HG03108 (cell line): ENCODE data around the gene TFEB.

ENCODE experiments used
- ATAC-seq: cut with Tn5 transposase; IDR thresholded peaks from one replicate; pipeline ENCODE4 v1.9.1; 2021; ENCODE audit warnings: moderate library complexity; ENCODE audit not compliant: unreplicated experiment

Gene TFEB

DNA sequence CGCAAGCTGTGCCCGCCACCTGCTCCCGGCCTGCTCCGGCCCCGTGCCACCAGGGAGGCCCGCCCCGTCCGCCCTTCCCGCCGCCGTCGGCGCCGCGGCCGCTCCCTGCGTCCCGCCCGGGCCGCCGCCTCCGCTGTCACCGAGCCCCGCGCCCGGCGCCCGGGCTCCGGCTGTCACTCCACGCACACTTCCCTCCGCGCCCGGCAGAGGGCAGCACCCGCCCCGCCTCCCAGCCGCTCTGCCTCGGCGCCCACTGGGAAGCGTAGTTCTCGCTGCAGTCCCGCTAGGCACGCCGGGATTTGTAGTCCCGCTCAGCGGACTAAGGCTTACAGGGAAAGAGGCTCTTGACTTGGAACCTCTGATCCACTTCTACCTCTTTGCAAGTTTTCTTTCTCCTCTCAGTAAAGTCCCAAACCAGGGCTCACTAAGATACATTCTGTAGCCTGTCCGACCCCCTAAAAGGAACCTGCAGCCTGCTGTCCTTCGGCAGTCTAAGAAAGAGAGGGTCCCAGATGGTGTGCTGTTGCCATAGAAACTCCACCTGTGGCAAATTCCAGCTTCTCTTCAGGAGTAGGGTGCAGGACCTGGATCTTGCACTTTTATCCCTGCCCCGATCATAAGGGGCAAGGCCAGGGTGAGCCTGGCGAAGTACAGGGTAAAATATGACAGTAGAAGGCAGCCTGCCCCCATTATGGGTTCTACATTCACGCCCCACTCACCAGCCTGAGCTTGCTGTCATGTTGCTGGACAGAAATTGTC is at the start of gene TFEB:
TFEB (minus strand) TSS at position 182 of the 759 bp plus-strand sequence. CDS start 44,395 bp downstream, outside the sequence.
- peak; percentile 41 for ATAC-seq

GRCh38 chr6:41784581-41785171 is 49.3 kb upstream of the TFEB start:
- no peak for ATAC-seq

GRCh38 chr6:41783106-41783780 is 47.8 kb upstream of the TFEB start:
- no peak for ATAC-seq

- no peak for ATAC-seq
These were observed 45.9 kb upstream of the TFEB start for GRCh38 chr6:41781366-41781730.

DNA sequence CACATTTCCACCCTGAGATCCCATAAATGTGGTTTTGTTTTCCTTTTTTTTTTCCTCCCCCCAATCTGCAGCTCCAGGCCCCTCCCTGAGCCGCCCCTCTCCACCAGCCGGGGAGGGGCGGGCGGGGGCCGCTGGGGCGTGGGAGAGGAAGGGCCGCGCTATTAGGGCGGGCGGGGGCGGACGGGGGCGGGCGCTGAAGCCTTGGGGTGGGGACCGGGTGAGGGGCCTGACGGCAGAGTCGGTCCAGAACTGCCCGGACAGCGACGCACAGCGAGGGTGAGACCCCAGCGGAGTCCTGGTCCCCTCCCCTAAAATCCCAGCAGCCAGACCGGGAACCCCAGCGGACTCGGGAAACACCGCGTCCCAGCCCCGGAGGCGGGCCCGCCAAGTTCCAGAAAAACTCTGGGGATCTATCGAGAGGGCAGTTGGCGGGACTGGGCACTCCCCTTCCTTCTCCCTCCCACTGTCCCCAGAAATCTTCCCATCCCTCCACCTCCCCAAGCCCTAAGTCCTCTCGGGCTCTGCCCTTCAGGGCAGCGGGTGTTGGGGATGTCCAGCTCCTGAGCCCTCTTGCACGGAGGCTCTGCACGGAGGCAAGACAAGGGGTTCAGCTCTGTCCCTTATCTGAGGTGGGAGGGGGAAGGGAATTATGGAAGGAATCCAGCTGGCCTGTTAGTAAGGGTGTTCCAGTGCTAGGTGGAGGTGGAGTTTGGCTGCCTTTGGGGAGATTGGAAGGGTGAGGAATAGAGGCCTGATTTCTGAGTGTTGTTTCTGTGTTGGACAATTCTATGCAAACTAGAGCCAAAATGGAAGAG is 45.4 kb upstream of the TFEB start, which contains the start of gene PRICKLE4:
PRICKLE4 (plus strand) TSS at position 232 of the 815 bp plus-strand sequence. CDS start 2,692 bp downstream, outside the sequence.
- ATAC-seq: no peak

DNA sequence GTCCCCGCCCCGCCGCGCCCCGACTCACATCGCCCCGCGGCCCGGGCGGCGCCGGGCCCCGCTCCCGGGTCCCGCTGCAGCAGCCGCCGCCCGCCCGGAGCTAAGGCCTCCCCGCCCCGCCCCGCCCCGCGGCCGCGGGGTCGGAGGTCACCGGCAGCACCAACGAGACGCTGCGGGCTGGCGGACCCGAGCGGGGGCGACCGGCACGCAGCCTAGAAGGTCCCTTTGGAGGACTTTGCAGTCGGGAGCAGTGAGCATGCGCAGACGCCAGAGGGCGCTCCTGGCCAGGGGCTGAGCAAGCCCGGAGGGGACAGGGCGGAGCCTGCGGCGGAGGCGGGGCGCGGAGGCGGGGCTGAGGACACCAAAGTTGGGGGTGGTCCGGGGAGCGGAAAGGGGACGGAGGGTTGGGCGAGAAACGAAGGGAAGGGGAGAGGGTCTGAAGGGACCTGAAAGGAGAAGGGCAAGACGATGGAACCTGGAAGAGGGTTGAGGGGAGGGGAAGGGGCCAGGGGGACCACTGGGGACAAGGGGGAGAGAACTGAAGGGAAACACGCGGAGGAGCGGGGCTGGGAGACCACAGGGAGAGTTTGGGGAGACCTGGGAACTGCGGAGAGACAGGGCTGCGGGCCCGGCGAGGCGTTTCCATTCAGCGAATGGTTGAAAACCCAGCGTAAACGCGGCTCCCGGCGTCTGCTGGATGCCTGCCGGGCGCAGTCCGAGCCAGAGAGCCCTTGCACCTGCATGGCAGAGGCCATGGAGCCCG is 44.6 kb upstream of the TFEB start, which contains the start of gene FRS3:
FRS3 (minus strand) TSS at position 113 of the 763 bp plus-strand sequence. CDS start 2,913 bp downstream, outside the sequence.
- ATAC-seq: peak; percentile 95

DNA sequence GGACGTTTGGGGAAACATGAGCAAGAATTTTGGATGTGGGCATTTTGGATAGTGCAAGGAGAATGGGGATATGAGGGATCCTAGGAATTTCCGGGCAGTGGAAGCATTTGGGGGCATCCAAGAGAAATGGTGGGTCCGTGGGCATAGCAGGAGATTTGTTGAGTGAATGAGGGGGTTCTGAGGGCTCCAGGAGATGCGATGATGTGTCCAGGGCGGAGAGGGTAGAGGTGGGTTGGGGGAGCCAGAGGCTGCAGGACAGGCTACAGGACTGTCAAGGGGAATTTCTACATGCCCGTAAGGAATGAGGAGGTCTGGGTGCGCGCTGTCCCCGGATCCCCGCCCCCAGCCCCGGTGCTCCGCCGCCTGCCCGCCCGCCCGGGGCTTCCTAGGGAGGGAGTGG is 43.9 kb upstream of the TFEB start:
- ATAC-seq: no peak

GRCh38 chr6:41778895-41779294 is 43.5 kb upstream of the TFEB start:
- no peak for ATAC-seq

DNA sequence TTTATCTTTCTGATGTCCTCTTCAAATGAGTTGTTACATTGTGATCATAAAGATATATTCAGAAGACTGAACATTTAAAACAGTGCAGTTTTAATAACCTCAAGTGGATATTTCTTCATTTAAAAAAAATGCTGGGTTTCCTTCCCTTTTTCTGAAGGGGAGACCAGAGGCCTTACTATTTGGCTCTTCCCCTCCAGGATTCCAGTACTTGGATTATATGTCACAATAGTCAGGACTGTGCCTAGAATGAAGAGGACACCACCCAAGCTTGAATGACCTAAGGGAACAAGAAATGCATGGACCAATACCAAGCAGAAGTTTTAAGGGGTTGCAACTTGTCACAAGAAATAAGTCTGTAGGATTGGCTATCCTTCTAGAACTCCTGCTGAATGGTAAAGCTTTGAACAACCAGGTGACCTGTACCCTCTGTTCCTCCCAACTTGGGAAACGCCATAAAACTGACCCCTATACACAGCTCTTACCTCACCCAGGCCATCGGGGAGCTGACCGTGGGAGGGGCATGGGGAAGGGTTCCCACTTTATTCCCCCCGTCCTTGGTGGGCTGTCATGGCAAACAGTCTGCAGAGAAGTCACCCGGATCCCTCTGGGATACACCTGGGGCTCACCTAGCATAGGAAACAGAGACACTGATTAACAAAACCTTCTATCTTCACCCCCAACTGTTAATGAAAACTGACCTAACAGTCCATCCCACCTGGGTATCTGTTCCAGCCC is 42.3 kb upstream of the TFEB start:
- ATAC-seq: no peak

DNA sequence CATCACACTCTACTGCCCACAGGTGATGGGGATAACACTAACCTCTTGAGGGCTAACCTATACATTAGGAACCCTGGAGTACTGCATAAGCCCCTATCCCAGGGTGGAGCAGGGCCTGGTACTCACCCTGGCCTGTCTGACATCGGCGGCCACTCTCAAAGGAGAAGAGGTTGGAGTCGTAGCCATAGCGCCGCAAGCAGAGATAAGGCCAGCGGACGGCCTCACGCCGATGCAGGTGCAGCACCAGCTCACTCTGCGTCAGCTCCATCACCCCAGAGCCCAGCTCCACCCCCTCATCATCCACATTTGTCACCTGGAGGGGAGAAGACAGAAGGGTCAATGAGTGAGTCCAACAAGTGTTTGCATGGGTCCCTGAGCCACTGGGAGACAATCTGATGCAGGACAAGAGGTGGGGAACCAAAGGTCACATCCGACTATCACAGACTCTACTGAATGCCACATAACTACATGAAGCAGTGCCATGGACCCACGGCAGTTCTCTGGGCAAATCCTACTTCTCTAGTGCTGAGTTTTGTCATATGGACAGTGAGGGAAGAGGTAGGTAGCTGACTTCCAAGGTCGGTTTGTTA is 40.0 kb upstream of the TFEB start:
- ATAC-seq: no peak

- no peak for ATAC-seq
These were observed 39.4 kb upstream of the TFEB start for GRCh38 chr6:41774841-41775240.

GRCh38 chr6:41771058-41771983 is 35.9 kb upstream of the TFEB start:
- no peak for ATAC-seq

DNA sequence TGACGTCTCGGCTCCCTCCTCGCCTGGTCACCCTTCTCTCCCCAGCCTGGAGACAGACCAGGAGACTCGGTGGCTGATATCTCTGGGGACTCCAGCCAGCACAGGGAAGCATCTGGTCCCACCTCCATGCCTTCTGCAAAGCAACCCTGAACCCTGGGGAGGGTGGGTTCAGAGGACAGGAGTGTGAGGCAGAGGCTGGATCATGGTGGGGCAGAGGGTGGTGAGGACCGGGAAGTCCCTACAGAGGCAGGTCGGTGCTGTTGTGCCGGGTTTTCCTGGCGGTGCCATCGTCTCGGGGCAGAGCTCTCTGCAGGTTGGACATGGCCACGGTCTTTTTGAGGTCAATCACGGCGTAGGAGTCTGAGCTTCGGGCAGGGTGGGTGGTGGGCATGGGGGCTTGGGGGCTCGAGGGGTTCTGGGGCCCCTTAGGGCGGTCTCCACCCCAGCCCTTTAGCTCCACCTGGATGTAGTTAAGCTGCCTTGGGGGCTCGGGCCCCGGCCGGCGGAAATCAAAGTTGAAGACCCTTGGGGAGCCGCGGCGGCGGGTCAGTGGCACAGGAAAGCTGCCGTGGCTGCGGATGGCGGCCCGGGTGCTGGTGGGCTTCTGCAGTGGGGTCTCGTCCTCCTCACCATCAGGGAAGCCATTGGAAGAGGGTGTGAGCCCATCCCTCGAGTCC is 35.1 kb upstream of the TFEB start:
- no peak for ATAC-seq

- ATAC-seq: no peak
These were observed 34.0 kb upstream of the TFEB start for GRCh38 chr6:41769376-41769775.

- no peak for ATAC-seq
These were observed 33.3 kb upstream of the TFEB start for GRCh38 chr6:41768545-41769308.

DNA sequence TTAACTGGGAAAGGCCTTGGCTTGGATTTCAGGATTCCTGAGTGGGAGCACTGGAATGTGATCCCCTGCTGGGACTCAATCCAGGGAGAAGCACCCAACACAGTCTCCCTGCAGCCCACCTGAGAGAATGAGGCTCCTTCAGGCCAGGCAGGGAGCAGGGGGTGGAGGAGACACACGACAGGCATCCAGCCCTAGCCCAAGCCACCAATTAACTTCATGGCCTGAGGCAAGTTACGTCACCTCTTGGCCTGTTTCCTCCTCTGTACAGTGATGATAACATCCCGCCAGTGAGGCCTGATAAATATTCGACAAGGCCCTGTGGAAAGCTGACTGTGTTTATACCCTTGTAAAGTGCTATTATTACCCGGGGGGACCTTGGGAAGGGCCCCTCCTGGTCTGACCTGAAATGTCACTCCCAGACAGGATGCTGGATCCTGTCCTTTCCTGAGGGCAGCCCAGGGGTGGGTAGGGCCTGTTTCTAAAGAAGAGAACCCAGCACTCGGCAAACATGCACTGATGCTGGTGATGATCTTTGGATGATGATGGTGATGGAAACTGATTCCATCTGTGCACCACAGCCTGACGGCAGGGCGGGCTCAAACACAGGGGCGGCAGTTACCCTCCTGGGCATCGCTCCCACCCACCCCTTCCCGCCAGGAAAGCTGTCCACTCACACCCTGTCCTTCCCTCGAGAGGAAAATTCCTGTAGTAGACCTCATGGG is 31.9 kb upstream of the TFEB start:
- no peak for ATAC-seq
